Adrenal gland (tissue), 12 donors: Measurements from ENCODE around the gene ZNF653. TPM values are rescaled to one million over a fixed set of nuclear protein-coding genes. Genes with fewer than 3 reads are reported as not detected.
"Not testable (repeated sequence)": the region's sequence is repeated elsewhere in the genome, so short reads cannot be mapped to it uniquely, and the experiment has no call there.

Source experiments
- DNase-seq, 7 donors: peaks; one replicate each; pipeline ENCODE4 v3.0.0-alpha.2; 2019 to 2020
- H3K27ac ChIP-seq, 5 donors: fragments of 200-600 bp; sonication (generic) in 4 of 5; 1 replicate in 3 of 5; 2 replicates in 2 of 5; pipeline versions ENCODE4 v1.5.1 to v1.8.0; 2016 to 2020; ENCODE audit warnings: mild to moderate bottlenecking in 1 of 5
- H3K27me3 ChIP-seq: fragments of 200-600 bp; 2 replicates; pipeline ENCODE4 v1.8.0; 2021
- H3K36me3 ChIP-seq, 2 donors: fragments of 200-600 bp; replicated peaks in 1 of 2; 1 replicate in 1 of 2; 2 replicates in 1 of 2; pipeline versions ENCODE4 v1.5.1 to v1.8.0; 2018 to 2022
- H3K4me1 ChIP-seq, 2 donors: fragments of 200-600 bp; replicated peaks in 1 of 2; 1 replicate in 1 of 2; 2 replicates in 1 of 2; pipeline versions ENCODE4 v1.5.1 to v1.8.0; 2018 to 2021
- H3K4me3 ChIP-seq, 4 donors: fragments of 200-600 bp; sonication (generic) in 3 of 4; one replicate each; pipeline ENCODE4 v1.5.1; 2016 to 2018
- H3K9me3 ChIP-seq, 3 donors: fragments of 200-600 bp; sonication (generic) in 1 of 3; replicated peaks in 1 of 3; 1 replicate in 2 of 3; 2 replicates in 1 of 3; pipeline versions ENCODE4 v1.5.1 to v1.8.0; 2016 to 2021
- POLR2A ChIP-seq, 2 donors: fragments of 450-650 bp; IDR thresholded peaks; one replicate each; pipeline ENCODE4 v1.6.1; 2017; ENCODE audit warnings: antibody characterized with exemption in 2 of 2, mild to moderate bottlenecking in 2 of 2, moderate library complexity in 1 of 2
- WGBS, 4 donors: extraction: QIAGEN DNeasy Blood & Tissue Kit in 2 of 4; methylation state at CpG; one replicate each; pipeline versions ENCODE4 v1.1.5 to v1.1.7; 2013 to 2017; 5-methylcytosine and 5-hydroxymethylcytosine counted together
- intact Hi-C, 2 donors: fragments of 100-400 bp; cut with DNase I; formaldehyde crosslinking; loops; one replicate each; pipeline versions ENCODE4 v1.14.1 to v1.15.0; 2022 to 2023
- polyA plus RNA-seq, 3 donors: library from polyadenylated mRNA; stranded (reverse); fragments of 200-250 nt in 2 of 3; fragments of 350-450 nt in 1 of 3; fragmentation: Illumina TruSeq in 1 of 3; extraction: RNeasy Lipid Tissue Mini Kit (QIAGEN cat#74804) in 1 of 3; gene quantifications; one replicate each; pipeline ENCODE4 v1.2.3, GENCODE V29; 2013 to 2014
- total RNA-seq, 9 donors: library from RNA; depleted of rRNA in 4 of 9; stranded (reverse); fragments of >200 nt in 4 of 9; fragments of 120-200 nt in 1 of 9; fragmentation: NEBNext Ultra II Directional in 1 of 9; extraction: Animal tissue kit (Norgen Biotek cat#: 25700) in 1 of 9; gene quantifications; one replicate each; pipeline versions ENCODE4 v1.1.0 to v1.2.4, GENCODE V29; 2013 to 2023
- TF ChIP-seq, protein P1 (sequence below), 6 experiments: fragments of 450-650 bp in 4 of 6; fragments of 200-600 bp in 2 of 6; sonication (generic) in 1 of 6; IDR thresholded peaks; 1 replicate in 5 of 6; 2 replicates in 1 of 6; pipeline versions ENCODE4 v1.5.1 to v1.8.0; 2016 to 2021; ENCODE audit warnings: antibody characterized with exemption in 6 of 6, mild to moderate bottlenecking in 2 of 6, moderate library complexity in 1 of 6
- donor health status: healthy with polysubstance abuse.
- donor health status: Bipolar disorder and iron deficiency.
- donor health status: DM: yes; HTN: yes; CAD: no.
- donor health status: DM: no; HTN: no; CAD: no.
- donor health status: DM: no; HTN: no; CAD: no.
- donor health status: DM: yes; HTN: yes; CAD: no.

The ZNF653 gene
- total and polyA plus RNA-seq, 12 donors = 4.2 to 37.7 (median 11.7) TPM

DNA sequence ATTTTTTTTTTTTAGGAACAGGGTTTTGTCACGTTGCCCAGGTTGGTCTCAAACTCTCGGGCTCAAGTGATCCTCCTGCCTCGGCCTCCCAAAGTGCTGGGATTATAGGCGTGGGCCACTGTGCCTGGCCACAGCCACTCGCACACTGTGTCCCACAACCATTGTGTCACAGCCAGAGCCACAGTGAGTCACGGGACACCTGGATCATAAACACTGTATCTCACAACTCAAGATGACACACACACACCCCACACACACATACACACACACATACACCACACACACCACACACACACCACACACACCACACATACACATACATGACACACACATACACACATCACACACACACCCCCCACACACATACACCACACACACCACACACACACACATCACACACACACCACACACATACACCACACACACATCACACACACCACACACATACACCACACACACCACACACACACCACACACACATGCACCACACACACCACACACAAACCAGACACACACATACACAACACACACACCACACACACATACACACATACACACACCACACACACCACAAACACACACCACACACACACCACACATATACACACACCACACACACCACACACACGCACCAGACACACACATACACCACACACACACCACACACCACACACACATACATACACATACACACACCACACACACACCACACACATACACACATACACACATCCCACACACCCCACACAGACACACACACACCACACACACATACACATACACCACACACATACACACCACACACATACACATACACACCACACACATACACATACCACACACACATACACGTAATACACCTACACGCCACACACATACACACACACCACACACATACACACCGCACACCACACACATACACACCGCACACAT lies 41.0 kb downstream of the ZNF653 start:
- no peak overlapping the region for H3K4me3 ChIP-seq
- no peak for DNase-seq
- intact Hi-C loops = no loop called here
- no peaks in the 10 kb centered on the region for H3K27me3 ChIP-seq
- H3K36me3 ChIP-seq = no peaks in the 10 kb centered on the region
- H3K27ac ChIP-seq = no peak overlapping the region
- WGBS, 4 donors = 70 to 83% (median 78%) methylated on average over 11 of the region's 11 CpGs
- H3K4me1 ChIP-seq = no peaks in the 10 kb centered on the region
- TF ChIP-seq, protein P1, sequence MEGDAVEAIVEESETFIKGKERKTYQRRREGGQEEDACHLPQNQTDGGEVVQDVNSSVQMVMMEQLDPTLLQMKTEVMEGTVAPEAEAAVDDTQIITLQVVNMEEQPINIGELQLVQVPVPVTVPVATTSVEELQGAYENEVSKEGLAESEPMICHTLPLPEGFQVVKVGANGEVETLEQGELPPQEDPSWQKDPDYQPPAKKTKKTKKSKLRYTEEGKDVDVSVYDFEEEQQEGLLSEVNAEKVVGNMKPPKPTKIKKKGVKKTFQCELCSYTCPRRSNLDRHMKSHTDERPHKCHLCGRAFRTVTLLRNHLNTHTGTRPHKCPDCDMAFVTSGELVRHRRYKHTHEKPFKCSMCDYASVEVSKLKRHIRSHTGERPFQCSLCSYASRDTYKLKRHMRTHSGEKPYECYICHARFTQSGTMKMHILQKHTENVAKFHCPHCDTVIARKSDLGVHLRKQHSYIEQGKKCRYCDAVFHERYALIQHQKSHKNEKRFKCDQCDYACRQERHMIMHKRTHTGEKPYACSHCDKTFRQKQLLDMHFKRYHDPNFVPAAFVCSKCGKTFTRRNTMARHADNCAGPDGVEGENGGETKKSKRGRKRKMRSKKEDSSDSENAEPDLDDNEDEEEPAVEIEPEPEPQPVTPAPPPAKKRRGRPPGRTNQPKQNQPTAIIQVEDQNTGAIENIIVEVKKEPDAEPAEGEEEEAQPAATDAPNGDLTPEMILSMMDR (IDR thresholded peaks at IDR 0.05) = no peak
- TF ChIP-seq POLR2A (IDR thresholded peaks at IDR 0.05) = no peak
- H3K9me3 ChIP-seq = no peaks in the 10 kb centered on the region

GRCh38 chr19:11463391-11463790 lies 42.2 kb downstream of the ZNF653 start:
- Histone ChIP-seq H3K4me1 (no peaks in the 10 kb centered on the region), H3K4me3 (no peak overlapping the region), H3K27ac (no peak overlapping the region), H3K27me3 (no peaks in the 10 kb centered on the region), H3K36me3 (no peaks in the 10 kb centered on the region), H3K9me3 (no peaks in the 10 kb centered on the region)
- TF ChIP-seq, protein P1 (IDR thresholded peaks at IDR 0.05) = no peak
- no peak for TF ChIP-seq POLR2A (IDR thresholded peaks at IDR 0.05)
- WGBS, 4 donors = 72 to 83% (median 78%) methylated on average over 6 to 12 of the region's 12 CpGs
- no peak for DNase-seq
- intact Hi-C loops = no loop called here

DNA sequence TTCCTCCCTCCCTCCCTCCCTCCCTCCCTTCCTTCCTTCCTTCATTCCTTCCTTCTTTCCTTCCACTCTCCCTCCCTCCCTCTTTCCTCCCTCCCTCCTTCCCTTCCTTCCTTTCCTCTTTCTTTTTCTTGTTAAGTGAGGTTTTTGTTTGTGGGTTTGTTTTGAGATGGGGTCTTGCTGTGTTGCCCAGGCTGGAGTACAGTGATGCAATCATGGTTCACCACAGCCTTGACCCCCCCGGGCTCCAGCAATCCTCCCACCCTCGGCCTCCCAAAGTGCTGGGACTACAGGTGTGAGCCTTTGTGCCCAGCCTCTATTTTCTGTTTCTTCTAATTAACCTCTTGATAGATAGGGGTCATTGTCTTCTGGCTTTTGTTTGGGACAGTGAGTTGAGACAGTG lies 44.2 kb downstream of the ZNF653 start:
- WGBS, 4 donors = 42 to 51% (median 49%) methylated on average over 2 of the region's 2 CpGs
- intact Hi-C loops = no loop called here
- no peaks in the 10 kb centered on the region for H3K27me3 ChIP-seq

DNA sequence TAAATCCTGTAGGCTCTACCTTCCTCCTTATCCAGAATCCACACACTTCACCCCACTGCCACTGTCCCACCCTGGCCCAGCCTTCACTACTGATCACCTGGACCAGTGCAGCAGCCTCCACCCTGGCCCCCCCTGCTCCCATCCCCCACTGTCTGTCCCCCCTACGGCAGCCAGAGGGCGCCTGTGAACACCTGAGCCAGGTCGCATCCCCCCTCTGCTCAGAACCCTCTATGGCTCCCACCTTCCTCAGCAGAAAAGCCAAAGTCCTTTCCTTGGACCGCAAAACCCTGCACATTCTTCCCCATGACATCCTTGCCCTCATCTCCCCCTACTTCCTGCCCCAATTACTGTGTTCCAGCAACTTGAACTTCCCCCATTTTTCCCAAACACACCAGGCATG lies 45.4 kb downstream of the ZNF653 start:
- Histone ChIP-seq H3K9me3 (no peaks in the 10 kb centered on the region), H3K4me1 (no peaks in the 10 kb centered on the region), H3K36me3 (no peaks in the 10 kb centered on the region), H3K27ac (no peak overlapping the region), H3K4me3 (no peak overlapping the region), H3K27me3 (no peaks in the 10 kb centered on the region)
- intact Hi-C loops = no loop called here
- whole genome bisulfite sequencing, 4 donors = 45 to 62% (median 47%) methylated on average over 4 of the region's 4 CpGs
- no peak for DNase-seq
- TF ChIP-seq, protein P1 (IDR thresholded peaks at IDR 0.05) = peak in 2 of 6 experiments; percentile 23 to 25
- TF ChIP-seq POLR2A (IDR thresholded peaks at IDR 0.05) = no peak

More for the DNA sequence above, 44.2 kb downstream of the ZNF653 start:
- no peaks in the 10 kb centered on the region for H3K9me3 ChIP-seq
- no peak overlapping the region for H3K27ac ChIP-seq
- no peak for TF ChIP-seq POLR2A (IDR thresholded peaks at IDR 0.05)
- TF ChIP-seq, protein P1 (IDR thresholded peaks at IDR 0.05) = no peak
- no peak overlapping the region for H3K4me3 ChIP-seq
- no peaks in the 10 kb centered on the region for H3K4me1 ChIP-seq
- H3K36me3 ChIP-seq = no peaks in the 10 kb centered on the region
- DNase-seq = no peak

- not testable (repeated sequence) for H3K27ac ChIP-seq
Observed at GRCh38 chr19:11458912-11459311, 46.7 kb downstream of the ZNF653 start.

More at GRCh38 chr19:11458912-11459311, 46.7 kb downstream of the ZNF653 start:
- H3K27me3 ChIP-seq, H3K36me3 ChIP-seq, H3K9me3 ChIP-seq, H3K4me1 ChIP-seq, H3K4me3 ChIP-seq, DNase-seq, intact Hi-C loops: not testable (repeated sequence)
- WGBS, 4 donors = 74 to 84% (median 83%) methylated on average over 11 of the region's 11 CpGs
